ENCODE results near the gene SFMBT1.
A peak's percentile ranks its signal among the peaks of the same experiment; 100 is the strongest.

The SFMBT1 gene

GRCh38 chr3:52983828-52984227, 62.0 kb downstream of the SFMBT1 start:
- DNase-seq = no peak

GRCh38 chr3:52983336-52983807, 62.5 kb downstream of the SFMBT1 start:
- DNase-seq = no peak

- no peak for DNase-seq
Observed at GRCh38 chr3:52982839-52983238, 63.0 kb downstream of the SFMBT1 start.

- DNase-seq = no peak
Observed at GRCh38 chr3:52979190-52979983, 66.5 kb downstream of the SFMBT1 start.

GRCh38 chr3:52978109-52978754, 67.6 kb downstream of the SFMBT1 start:
- DNase-seq = no peak

- DNase-seq = no peak
Observed at GRCh38 chr3:52973806-52974205, 72.1 kb downstream of the SFMBT1 start.

- no peak for DNase-seq
Observed at GRCh38 chr3:52971895-52972294, 74.0 kb downstream of the SFMBT1 start.

- no peak for DNase-seq
Observed at GRCh38 chr3:52967398-52967797, 78.5 kb downstream of the SFMBT1 start.

- no peak for DNase-seq
Observed at GRCh38 chr3:52962160-52962559, 83.7 kb downstream of the SFMBT1 start.

- no peak for DNase-seq
Observed at GRCh38 chr3:52959773-52960172, 86.1 kb downstream of the SFMBT1 start.

GRCh38 chr3:52939600-52939999, 106.3 kb downstream of the SFMBT1 start:
- no peak for DNase-seq

- peak; percentile 42 for DNase-seq
Observed at GRCh38 chr3:52934630-52935530, 111.0 kb downstream of the SFMBT1 start.

- DNase-seq = no peak
Observed at GRCh38 chr3:52931889-52932288, 114.0 kb downstream of the SFMBT1 start.

GRCh38 chr3:52931328-52931727, 114.5 kb downstream of the SFMBT1 start:
- no peak for DNase-seq

- DNase-seq = no peak
Observed at GRCh38 chr3:52930748-52931147, 115.1 kb downstream of the SFMBT1 start.

GRCh38 chr3:52926554-52926953, 119.3 kb downstream of the SFMBT1 start:
- no peak for DNase-seq

- DNase-seq = no peak
Observed at GRCh38 chr3:52925405-52926313, 120.2 kb downstream of the SFMBT1 start.

GRCh38 chr3:52923963-52924362, 121.9 kb downstream of the SFMBT1 start:
- DNase-seq = no peak

GRCh38 chr3:52920841-52921240, 125.0 kb downstream of the SFMBT1 start:
- DNase-seq = no peak

GRCh38 chr3:52917044-52917443, 128.8 kb downstream of the SFMBT1 start:
- no peak for DNase-seq

GRCh38 chr3:52915294-52915693, 130.6 kb downstream of the SFMBT1 start:
- no peak for DNase-seq
